ENCODE measurements around the gene COPZ2.

GRCh38 chr17:48038687-48039086 is 1.1 kb upstream of the COPZ2 start:
- TF ChIP-seq BHLHE40 (IDR thresholded peaks at IDR 0.05; ENCODE audit: borderline replicate concordance), result no peak
- no peak for TF ChIP-seq TARDBP (IDR thresholded peaks at IDR 0.05)
- TF ChIP-seq L3MBTL2 (conservative IDR thresholded peaks at IDR 0.05), result no peak
- no peak for TF ChIP-seq FOXK2 (IDR thresholded peaks at IDR 0.05)
- TF ChIP-seq ELF4 (IDR thresholded peaks at IDR 0.05), result no peak
- TF ChIP-seq FOXA1 (IDR thresholded peaks at IDR 0.05), result no peak

All from HEK293T (cell line).